GM21390 (cell line): ENCODE measurements around the gene SEC24D.

Experiments used
- ATAC-seq: cut with Tn5 transposase; IDR thresholded peaks from one replicate; pipeline ENCODE4 v1.9.1; 2021; ENCODE audit not compliant: unreplicated experiment

Gene SEC24D

DNA sequence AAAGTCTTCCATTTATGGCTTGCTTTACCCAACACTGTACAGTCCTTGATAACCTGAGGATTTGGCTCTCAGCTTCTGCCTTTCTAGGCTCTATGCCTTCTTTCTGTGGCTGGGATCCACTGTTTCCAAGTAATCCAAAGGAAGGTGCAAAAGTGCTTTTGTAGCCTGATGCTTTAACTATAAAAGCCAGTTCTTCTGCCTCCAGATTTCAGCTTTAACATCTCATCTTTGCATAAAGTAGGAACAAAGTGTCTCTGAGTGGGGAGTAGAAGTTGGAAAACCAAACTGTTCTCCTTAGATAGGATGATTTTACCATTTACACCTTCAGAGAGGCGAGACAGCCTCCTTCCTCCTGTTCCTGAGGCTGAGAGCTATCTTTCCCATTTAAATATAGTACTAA, 11.1 kb upstream of the SEC24D start:
- no peak for ATAC-seq

- ATAC-seq = no peak
These were observed 9.7 kb upstream of the SEC24D start for GRCh38 chr4:118845552-118846050.

DNA sequence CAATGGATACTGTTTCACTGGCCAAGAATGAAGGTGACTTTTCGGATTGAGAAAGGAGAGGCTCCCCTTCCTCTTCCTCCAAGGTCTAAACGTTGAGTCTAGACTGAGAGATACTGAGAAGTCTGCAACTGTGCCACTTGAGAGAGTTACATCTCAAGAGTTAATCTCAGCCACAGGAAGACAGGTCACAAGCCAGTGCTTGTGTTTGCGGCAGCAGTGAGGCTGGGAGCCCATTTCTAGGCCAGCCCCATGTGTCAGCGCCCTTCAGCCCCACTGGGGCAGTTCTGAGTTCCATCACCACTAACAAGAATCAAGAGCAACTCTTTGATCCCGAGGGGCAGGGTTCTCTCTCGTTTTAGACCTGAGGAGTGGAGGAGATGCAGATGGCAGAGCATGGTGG, 7.3 kb upstream of the SEC24D start:
- ATAC-seq = peak; percentile 46

- no peak for ATAC-seq
These were observed 6.1 kb upstream of the SEC24D start for GRCh38 chr4:118842055-118842454.

DNA sequence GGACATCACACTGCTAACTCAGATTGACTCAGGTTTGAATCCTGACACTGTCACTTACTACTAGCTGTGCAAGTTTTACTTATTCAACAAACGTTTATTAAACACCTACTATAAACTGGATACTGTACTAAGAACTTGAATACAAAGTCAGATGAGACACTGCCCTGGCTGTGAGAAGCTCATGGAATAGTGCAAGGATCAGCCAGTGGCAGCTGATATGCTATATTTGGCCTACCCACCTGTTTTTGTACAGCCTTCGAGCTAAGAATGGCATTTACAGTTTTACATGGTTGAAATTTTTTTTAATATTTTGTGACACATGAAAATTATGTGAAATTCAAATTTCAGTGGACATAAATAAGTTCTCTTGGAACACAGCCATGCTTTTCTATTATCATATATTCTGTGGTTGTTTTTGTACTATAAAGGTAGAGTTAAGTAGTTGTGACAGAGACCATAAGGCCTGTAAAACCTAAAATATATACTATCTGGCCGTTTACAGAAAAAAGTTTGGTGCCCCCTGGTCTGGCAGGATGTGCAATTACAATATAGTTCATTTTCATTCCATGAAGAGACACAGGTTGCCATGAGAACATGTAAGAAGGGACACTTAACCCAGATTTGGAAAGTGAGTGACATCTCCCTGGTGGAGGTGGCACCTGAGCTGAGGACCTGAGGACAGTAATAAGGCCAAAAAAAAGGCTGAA, 3.4 kb upstream of the SEC24D start:
- no peak for ATAC-seq

DNA sequence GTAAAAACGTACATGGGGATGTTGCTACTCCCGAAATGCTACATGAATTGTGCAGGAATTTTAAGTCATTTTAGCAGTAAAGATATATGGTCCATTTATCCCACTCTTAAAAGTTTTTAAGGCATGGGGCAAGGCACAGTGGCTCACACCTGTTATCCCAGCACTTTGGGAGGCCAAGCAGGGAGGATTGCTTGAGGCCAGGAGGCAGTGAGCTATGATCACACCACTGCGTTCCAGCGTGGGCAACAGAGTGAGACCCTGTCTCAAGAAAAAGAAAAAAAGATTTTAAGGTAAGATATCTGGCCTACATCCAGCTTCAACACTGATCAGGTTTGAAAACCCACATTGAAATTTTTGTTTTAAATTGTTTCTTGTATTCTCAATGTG, 1.2 kb upstream of the SEC24D start:
- no peak for ATAC-seq

DNA sequence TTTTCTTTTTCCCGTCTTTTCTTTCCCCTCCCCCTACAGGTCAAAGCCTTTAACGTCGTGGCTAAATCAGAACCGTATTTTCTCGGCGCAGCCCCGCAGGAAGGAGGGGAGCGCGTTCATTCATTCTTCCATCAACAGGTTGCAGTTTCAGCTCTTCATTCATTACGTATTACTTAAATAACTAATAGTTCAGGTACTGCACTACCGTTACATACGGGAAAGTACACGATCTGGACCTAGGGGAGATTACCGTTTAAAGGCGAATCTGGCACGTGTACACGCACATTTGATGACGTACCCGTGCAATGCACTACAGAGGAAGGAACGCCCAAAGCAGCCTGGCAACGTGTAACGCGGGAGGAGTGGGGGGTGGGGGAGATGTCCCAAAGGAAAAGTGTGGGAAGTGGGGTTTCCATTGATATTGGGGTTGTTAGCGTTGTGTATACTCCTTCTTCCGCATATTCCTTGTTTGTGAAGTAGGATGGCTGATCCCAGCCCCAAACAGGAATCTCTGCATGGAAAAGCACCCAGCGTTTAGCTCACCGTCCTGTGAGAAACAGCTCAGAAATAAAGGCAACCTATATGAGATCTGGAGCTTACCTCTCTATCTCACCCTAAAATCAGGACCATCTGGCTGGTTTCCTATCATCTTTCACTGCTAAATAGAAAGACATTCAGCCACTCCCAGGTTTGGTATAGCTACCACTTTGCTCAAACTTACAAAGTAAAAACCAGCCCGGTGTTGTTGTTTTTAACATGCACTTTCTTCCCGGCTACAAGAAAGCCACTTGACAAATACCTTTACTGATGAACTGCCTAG, 585 bp upstream of the SEC24D start:
- peak; percentile 35 for ATAC-seq

GRCh38 chr4:118834960-118835569, 861 bp downstream of the SEC24D start:
- ATAC-seq = peak; percentile 66

GRCh38 chr4:118834070-118834469, 1.9 kb downstream of the SEC24D start:
- no peak for ATAC-seq

DNA sequence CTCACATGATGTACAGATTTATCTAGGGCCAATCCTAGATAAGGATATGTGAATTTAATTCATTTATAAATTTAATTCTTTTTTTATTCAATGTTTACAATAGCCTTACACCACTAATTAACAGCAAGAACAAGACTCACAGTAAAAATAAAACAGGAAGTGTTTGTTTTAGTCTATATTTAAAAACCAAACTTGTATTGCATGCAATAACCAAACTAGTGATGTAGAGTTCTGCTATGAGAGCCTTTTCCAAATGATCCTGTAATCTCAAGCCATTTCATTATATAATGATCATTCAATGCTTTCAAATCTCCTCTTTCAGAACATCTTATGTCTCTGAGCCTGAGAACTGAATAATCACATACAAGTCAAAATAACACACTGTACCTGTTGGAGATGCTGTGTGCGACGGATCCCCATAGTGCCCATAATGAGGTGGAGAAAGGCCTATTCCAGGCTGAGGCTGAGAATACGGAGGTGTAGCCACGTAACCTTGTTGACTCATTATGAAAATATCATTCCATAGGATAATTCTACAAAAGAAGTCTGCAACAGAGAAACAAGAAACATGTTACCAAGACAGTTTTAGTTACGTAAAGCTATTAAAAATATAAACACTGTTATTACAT, 2.6 kb downstream of the SEC24D start:
- ATAC-seq = no peak

DNA sequence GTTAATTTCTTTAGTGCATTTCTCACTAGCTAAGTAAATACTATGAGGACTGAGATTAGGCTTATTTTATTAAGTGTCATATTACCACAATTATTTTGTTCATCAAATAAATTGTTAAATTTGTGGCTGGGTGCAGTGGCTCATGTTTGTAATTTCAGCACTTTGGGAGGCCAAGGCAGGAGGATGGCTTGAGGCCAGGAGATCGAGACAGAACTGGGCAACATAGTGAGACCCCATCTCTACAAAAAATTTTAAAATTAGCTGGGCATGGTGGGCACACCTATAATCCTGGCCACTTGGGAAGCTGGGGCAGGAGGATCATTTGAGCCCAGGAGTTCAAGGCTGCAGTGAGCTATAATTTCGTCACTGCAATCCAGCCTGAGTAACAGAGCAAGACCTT, 6.8 kb downstream of the SEC24D start:
- no peak for ATAC-seq

GRCh38 chr4:118826723-118827444, 9.0 kb downstream of the SEC24D start:
- no peak for ATAC-seq

DNA sequence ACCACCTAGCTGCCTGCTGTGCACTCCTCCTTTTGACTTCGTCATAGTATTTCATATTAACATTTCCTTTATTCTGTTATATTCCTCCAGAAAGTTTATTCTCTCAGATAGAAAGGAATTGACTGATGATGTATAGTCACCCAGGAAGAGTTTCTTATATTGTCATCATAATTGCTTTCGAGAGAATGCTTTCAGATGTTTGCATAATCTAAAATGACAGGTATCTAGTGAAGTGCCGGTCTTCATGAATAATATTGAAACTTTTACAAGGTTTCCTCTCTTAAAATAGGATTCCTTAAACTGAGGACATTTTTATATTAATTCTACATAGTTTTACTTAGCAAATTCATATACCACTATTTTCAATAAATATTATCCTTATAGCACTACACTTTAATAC, 10.1 kb downstream of the SEC24D start:
- ATAC-seq = peak; percentile 85

DNA sequence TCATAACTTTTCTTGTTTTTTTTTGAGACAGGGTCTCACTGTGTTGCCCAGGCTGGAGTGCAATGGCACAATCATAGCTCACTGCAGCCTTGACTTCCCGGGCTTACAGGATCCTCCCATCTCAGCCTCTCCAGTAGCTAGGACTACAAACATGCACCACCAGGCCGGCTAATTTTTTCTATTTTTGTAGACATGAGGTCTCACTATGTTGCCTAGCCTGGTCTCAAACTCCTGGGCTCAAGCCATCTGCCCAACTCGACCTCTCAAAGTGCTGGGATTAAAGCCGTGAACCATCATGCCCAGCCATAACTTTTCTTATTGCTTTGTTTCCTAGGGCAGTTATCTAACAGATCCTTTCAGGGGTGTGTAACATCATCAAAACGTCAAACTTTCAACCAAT, 11.8 kb downstream of the SEC24D start:
- ATAC-seq = no peak

DNA sequence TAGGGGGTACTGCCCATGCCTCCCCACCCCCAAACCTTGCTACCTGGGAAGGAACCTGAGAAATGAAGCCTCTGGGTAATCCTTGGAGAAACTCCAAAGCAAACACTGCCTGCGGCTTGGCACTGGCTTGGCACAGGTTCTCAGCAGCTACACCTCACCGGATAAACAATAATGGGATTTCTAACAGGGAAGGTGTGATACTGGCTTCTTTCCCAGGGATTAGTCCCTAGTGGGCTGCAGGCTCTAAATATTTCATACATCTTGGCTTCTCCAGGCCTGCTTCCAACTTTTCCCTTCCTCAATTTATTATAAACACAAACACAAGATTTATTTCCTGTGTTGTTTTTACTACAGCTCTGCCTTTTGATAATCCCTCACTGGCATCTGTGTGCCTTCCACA, 12.5 kb downstream of the SEC24D start:
- ATAC-seq = no peak

GRCh38 chr4:118821590-118822293, 14.2 kb downstream of the SEC24D start:
- ATAC-seq = no peak

DNA sequence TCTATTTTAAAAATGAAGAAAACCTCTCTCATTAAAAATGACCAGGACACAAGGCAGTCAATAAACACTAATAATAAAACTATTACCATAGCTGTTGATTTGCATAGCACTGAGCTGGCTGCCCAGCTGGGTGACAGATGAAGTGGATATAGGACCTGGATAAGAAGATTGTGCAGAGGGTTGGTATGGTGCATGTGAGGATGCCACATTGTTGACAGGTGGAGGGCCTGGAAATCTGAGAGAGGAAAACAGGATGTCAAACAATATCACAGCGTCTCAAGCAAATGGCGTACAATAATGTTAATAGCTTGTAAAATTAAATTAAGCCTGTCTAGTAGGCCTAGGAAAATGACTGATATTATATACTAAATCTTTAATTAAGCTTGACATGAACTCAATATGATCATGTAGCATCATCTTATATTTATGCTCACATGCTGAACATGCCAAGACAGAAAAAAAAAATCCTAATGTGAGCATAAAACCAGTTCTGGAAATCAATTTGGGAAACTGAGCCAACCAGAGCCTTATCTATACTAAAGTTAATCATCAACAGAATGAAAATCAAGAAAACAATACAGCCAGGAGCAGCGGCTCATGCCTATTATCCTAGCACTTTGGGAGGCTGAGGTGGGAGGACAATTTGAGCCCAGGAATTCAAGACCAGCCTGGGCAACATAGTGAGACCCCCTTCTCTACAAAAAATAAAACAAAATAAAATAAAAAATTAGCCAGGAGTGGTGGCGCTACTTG, 18.6 kb downstream of the SEC24D start:
- no peak for ATAC-seq

DNA sequence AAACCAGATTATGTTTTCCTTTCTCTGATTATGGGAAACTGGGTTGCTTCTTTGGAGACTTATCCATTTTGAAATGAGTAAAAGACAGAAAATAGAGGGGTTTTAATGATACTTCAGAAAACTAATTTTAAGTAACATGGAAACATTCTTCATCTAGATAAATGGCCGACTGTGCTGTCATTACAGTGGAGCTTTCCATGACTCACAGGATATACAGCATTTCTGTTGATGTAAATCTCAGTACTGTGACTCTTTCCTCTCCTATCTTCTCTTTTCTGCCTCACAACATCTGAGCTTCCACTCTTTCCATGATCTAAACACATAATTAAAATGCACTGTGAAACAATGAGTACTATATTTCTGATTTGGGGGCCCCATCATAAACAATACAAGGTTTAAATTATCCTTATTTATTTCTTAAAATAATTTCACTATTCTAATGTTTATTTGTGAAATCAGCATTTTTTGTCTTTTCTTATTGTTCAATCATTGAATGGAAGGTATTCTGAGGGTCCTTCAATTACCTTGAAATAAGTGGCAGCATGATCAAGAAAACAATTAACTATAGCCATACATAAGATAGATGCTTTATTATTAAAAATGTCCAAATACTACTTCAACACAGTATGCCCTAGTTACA, 19.3 kb downstream of the SEC24D start:
- ATAC-seq = no peak

DNA sequence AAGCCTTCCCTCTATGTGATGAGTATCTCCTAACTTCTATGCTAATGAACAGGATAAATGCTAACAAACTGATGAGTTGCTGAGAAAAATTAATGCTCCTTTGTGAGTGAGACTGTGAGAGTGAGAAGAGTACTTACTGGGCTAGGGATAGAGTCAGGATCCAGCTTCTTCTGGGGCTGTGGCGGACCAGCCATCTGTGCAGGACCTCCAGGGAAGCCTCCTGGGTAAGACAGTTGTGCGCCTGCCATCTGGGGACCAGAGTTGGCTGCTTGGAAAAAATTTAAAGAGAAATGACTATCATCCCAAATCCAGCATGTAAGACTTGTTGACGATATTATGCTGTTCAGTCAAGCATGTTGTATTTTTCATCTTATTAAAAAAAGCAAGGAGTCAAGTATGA, 21.0 kb downstream of the SEC24D start:
- no peak for ATAC-seq
